H9 (cell line): ENCODE data around the gene ANO2. TPM values are rescaled to one million over a fixed set of nuclear protein-coding genes. Genes with fewer than 3 reads are reported as not detected.

Experiments
- DNase-seq: peaks from one replicate; pipeline ENCODE4 v3.0.0-alpha.2; 2017
- H2AFZ ChIP-seq: one replicate; pipeline ENCODE4 v1.6.1; 2013; ENCODE audit warnings: mild to moderate bottlenecking, low read length, control low read depth, moderate library complexity
- H2AK5ac ChIP-seq: 2 replicates; pipeline ENCODE4 v1.6.1; 2013; ENCODE audit warnings: low read length, control low read depth, mixed read lengths; ENCODE audit not compliant: insufficient read length
- H2BK120ac ChIP-seq: one replicate; pipeline ENCODE4 v1.6.1; 2013; ENCODE audit warnings: low read depth, mild to moderate bottlenecking, low read length, control low read depth, inconsistent platforms; ENCODE audit not compliant: poor library complexity, severe bottlenecking
- H2BK12ac ChIP-seq: 2 replicates; pipeline ENCODE4 v1.6.1; 2013; ENCODE audit warnings: low read length, control low read depth, mixed read lengths, low read depth; ENCODE audit not compliant: insufficient read length
- H2BK15ac ChIP-seq: 2 replicates; pipeline ENCODE4 v1.6.1; 2013; ENCODE audit warnings: low read depth, low read length, control low read depth
- H2BK20ac ChIP-seq: one replicate; pipeline ENCODE4 v1.6.1; 2013; ENCODE audit warnings: low read depth, mild to moderate bottlenecking, low read length, control low read depth, inconsistent platforms; ENCODE audit not compliant: poor library complexity, severe bottlenecking
- H2BK5ac ChIP-seq: 2 replicates; pipeline ENCODE4 v1.6.1; 2013; ENCODE audit warnings: low read length, control low read depth, mixed read lengths; ENCODE audit not compliant: insufficient read length
- H3K14ac ChIP-seq: 2 replicates; pipeline ENCODE4 v1.6.1; 2013; ENCODE audit warnings: low read length, control low read depth; ENCODE audit not compliant: insufficient read depth
- H3K18ac ChIP-seq: 2 replicates; pipeline ENCODE4 v1.6.1; 2013; ENCODE audit warnings: low read depth, mild to moderate bottlenecking, mixed read lengths, low read length, control low read depth; ENCODE audit not compliant: insufficient read length
- H3K23ac ChIP-seq: 2 replicates; pipeline ENCODE4 v1.6.1; 2013; ENCODE audit warnings: low read length, control low read depth, mixed read lengths, low read depth; ENCODE audit not compliant: insufficient read length
- H3K23me2 ChIP-seq: 2 replicates; pipeline ENCODE4 v1.6.1; 2013; ENCODE audit warnings: low read depth, mild to moderate bottlenecking, mixed read lengths, low read length, control low read depth; ENCODE audit not compliant: insufficient read length, poor library complexity, severe bottlenecking
- H3K27ac ChIP-seq: 2 replicates; pipeline ENCODE4 v1.5.1; 2013; ENCODE audit warnings: low read length, control low read depth, mixed read lengths, low read depth; ENCODE audit not compliant: insufficient read length
- H3K27me3 ChIP-seq: 2 replicates; pipeline ENCODE4 v1.6.1; 2013; ENCODE audit warnings: low read length, control low read depth, inconsistent platforms; ENCODE audit not compliant: insufficient read depth
- H3K4ac ChIP-seq: 2 replicates; pipeline ENCODE4 v1.6.1; 2013; ENCODE audit warnings: low read depth, mild to moderate bottlenecking, control low read depth, inconsistent platforms, low read length, moderate library complexity
- H3K4me1 ChIP-seq: 2 replicates; pipeline ENCODE4 v1.6.1; 2013; ENCODE audit warnings: low read length, control low read depth, inconsistent platforms; ENCODE audit not compliant: insufficient read depth
- H3K4me2 ChIP-seq: 2 replicates; pipeline ENCODE4 v1.6.1; 2013; ENCODE audit warnings: low read length, control low read depth, mixed read lengths; ENCODE audit not compliant: insufficient read length, insufficient read depth
- H3K56ac ChIP-seq: 2 replicates; pipeline ENCODE4 v1.6.1; 2013; ENCODE audit warnings: low read depth, mild to moderate bottlenecking, mixed read lengths, low read length, control low read depth; ENCODE audit not compliant: insufficient read length
- H3K79me1 ChIP-seq: 2 replicates; pipeline ENCODE4 v1.6.1; 2013; ENCODE audit warnings: low read depth, mild to moderate bottlenecking, moderate library complexity, low read length, control low read depth, inconsistent platforms; ENCODE audit not compliant: insufficient read depth, poor library complexity, severe bottlenecking
- H3K79me2 ChIP-seq: 2 replicates; pipeline ENCODE4 v1.6.1; 2013; ENCODE audit warnings: low read length, control low read depth, inconsistent platforms; ENCODE audit not compliant: insufficient read depth
- H3K9ac ChIP-seq: 2 replicates; pipeline ENCODE4 v1.6.1; 2013; ENCODE audit warnings: low read length, control low read depth, mixed read lengths; ENCODE audit not compliant: insufficient read length; ENCODE audit errors: extremely low read depth
- H3K9me3 ChIP-seq: one replicate; pipeline ENCODE4 v1.6.1; 2013; ENCODE audit warnings: low read depth, low read length, inconsistent platforms; ENCODE audit not compliant: control insufficient read depth
- H3T11ph ChIP-seq: one replicate; pipeline ENCODE4 v1.6.1; 2013; ENCODE audit warnings: mild to moderate bottlenecking, low read length, control low read depth, inconsistent platforms
- H4K20me1 ChIP-seq: one replicate; pipeline ENCODE4 v1.6.1; 2013; ENCODE audit not compliant: control insufficient read depth, insufficient read length, insufficient read depth
- H4K5ac ChIP-seq: 2 replicates; pipeline ENCODE4 v1.6.1; 2013; ENCODE audit warnings: low read depth, mild to moderate bottlenecking, mixed read lengths, low read length, control low read depth; ENCODE audit not compliant: insufficient read length
- H4K8ac ChIP-seq: replicated peaks from 2 replicates; pipeline ENCODE4 v1.6.1; 2013; ENCODE audit warnings: low read length, control low read depth, mixed read lengths, low read depth; ENCODE audit not compliant: insufficient read length
- H4K91ac ChIP-seq: 2 replicates; pipeline ENCODE4 v1.6.1; 2013; ENCODE audit warnings: low read depth, mild to moderate bottlenecking, moderate library complexity, mixed read lengths, low read length, control low read depth; ENCODE audit not compliant: insufficient read length
- H3K27ac Mint-ChIP-seq, 3 experiments: 2 replicates in 2 of 3; 3 replicates in 1 of 3; pipeline ENCODE4 v1.8.0; 2020 to 2021; ENCODE audit warnings: mixed read lengths in 3 of 3, mild to moderate bottlenecking in 1 of 3, moderate library complexity in 1 of 3
- H3K27me3 Mint-ChIP-seq: 2 replicates; pipeline ENCODE4 v1.8.0; 2021; ENCODE audit warnings: low read depth, mild to moderate bottlenecking, moderate library complexity, mixed read lengths
- H3K36me3 Mint-ChIP-seq, 3 experiments: 2 replicates in 2 of 3; 3 replicates in 1 of 3; pipeline ENCODE4 v1.8.0; 2020 to 2021; ENCODE audit warnings: low read depth in 3 of 3, mixed read lengths in 3 of 3; ENCODE audit not compliant: insufficient read depth in 1 of 3
- H3K4me1 Mint-ChIP-seq, 2 experiments: 2 replicates each; pipeline ENCODE4 v1.8.0; 2020; ENCODE audit warnings: mixed read lengths in 2 of 2
- H3K4me3 Mint-ChIP-seq, 2 experiments: 2 replicates in 1 of 2; 3 replicates in 1 of 2; pipeline ENCODE4 v1.8.0; 2020 to 2021; ENCODE audit warnings: mild to moderate bottlenecking in 2 of 2, mixed read lengths in 2 of 2, moderate library complexity in 1 of 2
- H3K9me3 Mint-ChIP-seq, 2 experiments: 2 replicates in 1 of 2; 3 replicates in 1 of 2; pipeline ENCODE4 v1.8.0; 2020; ENCODE audit warnings: mild to moderate bottlenecking in 2 of 2, mixed read lengths in 2 of 2, moderate library complexity in 1 of 2
- WGBS: extraction: QIAGEN DNeasy Blood & Tissue Kit; methylation state at CpG from one replicate; pipeline ENCODE4 v1.1.7; 2013; ENCODE audit warnings: missing lambda C conversion rate, low lambda C conversion rate, mixed read lengths; ENCODE audit not compliant: insufficient read length; ENCODE audit errors: extremely low coverage; 5-methylcytosine and 5-hydroxymethylcytosine counted together
- total RNA-seq: library from RNA; stranded (reverse); gene quantifications from 2 replicates; pipeline ENCODE4 v1.2.1, GENCODE V29; 2021
- TF ChIP-seq, protein P1 (sequence below): fragments of 200-600 bp; sonication (generic); conservative IDR thresholded peaks from 3 replicates; pipeline ENCODE4 v1.8.0; 2021; ENCODE audit warnings: antibody characterized with exemption, mild to moderate bottlenecking

The ANO2 gene
- total RNA-seq, 1 experiment from 2014 or later: 3.8 TPM

DNA sequence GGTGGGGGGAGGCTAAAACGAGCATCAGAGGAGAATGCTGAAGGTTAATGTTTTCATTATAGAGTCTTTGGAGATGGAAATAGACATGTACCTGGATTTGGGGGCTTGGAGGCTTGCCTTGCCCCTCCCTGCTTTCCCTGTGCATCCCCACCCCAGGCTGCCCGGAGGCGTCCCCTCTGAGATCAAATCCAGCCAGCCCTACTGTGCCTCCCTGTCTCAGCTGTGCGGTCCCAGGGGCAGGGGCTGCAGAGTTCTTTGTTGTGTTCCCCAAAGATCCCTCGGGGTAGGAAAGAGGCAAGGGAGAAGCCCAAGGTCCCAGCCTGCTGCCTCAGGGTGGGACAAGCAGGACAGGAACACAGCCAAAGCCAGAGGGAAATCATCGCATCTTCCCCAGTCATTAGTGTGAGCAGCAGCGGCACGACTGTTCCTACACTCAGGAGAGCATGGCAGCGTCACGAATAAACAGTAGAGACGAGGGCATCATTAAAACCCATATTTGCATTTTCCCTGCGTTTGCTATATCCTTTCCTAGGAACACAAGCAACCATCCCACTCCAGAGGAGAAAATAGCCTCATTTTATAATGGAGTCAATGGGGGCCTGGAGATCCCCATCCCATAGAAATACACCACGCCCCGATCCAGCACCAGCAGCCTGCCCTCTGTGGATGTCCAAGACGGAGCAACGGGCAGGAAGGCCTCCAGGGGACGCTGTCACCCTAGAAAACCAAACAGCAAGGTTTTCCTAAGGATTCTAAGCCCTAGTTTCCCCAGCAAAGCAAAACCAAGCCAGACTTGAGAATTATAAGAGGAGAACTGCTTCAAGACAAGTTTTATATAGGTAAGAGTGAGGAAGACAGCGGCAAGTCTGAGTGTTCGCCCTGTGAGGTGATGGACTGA lies 32.4 kb downstream of the ANO2 start:
- Histone ChIP-seq H2AK5ac (no peak overlapping the region), H2BK120ac (no peak overlapping the region), H4K8ac (no peak overlapping the region), H3K79me2 (no peaks in the 10 kb centered on the region), H4K20me1 (no peaks in the 10 kb centered on the region), H2BK20ac (no peak overlapping the region), H3K56ac (no peak overlapping the region), H3K14ac (no peak overlapping the region; the same call in 1 of the 2 replicates), H2BK12ac (no peak overlapping the region), H3T11ph (no peak overlapping the region), H2BK15ac (no peak overlapping the region), H3K9ac (no peak overlapping the region), H3K9me3 (no peaks in the 10 kb centered on the region), H2AFZ (no peak overlapping the region), H3K18ac (no peak overlapping the region), H3K23me2 (no peaks in the 10 kb centered on the region), H3K4me1 (no peaks in the 10 kb centered on the region), H2BK5ac (no peak overlapping the region), H3K27ac (no peak overlapping the region), H3K4ac (no peak overlapping the region), H4K91ac (no peak overlapping the region), H3K27me3 (no peaks in the 10 kb centered on the region), H4K5ac (no peak overlapping the region), H3K23ac (no peak overlapping the region), H3K4me2 (no peak overlapping the region), H3K79me1 (no peaks in the 10 kb centered on the region)
- H3K27me3 Mint-ChIP-seq: peaks cover 2% of the 10 kb centered on the region; the same call in 1 of the 2 replicates
- peak; percentile 86 for DNase-seq
- peak overlapping the region in 1 of 3 experiments; percentile 14; a peak in 1 of 7 replicates for H3K27ac Mint-ChIP-seq
- peaks cover 0 to 1% of the 10 kb centered on the region in 2 experiments; a peak in 1 of 4 replicates for H3K4me1 Mint-ChIP-seq
- no CpG with 5 or more reads among the region's 19 CpGs for WGBS
- H3K4me3 Mint-ChIP-seq: no peak overlapping the region
- H3K9me3 Mint-ChIP-seq: no peaks in the 10 kb centered on the region
- H3K36me3 Mint-ChIP-seq: no peaks in the 10 kb centered on the region
- TF ChIP-seq, protein P1, sequence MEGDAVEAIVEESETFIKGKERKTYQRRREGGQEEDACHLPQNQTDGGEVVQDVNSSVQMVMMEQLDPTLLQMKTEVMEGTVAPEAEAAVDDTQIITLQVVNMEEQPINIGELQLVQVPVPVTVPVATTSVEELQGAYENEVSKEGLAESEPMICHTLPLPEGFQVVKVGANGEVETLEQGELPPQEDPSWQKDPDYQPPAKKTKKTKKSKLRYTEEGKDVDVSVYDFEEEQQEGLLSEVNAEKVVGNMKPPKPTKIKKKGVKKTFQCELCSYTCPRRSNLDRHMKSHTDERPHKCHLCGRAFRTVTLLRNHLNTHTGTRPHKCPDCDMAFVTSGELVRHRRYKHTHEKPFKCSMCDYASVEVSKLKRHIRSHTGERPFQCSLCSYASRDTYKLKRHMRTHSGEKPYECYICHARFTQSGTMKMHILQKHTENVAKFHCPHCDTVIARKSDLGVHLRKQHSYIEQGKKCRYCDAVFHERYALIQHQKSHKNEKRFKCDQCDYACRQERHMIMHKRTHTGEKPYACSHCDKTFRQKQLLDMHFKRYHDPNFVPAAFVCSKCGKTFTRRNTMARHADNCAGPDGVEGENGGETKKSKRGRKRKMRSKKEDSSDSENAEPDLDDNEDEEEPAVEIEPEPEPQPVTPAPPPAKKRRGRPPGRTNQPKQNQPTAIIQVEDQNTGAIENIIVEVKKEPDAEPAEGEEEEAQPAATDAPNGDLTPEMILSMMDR: peak; percentile 97
